Stimulated activated CD8-positive, alpha-beta memory T cell treated with anti-CD3 and anti-CD28 coated beads, Interleukin-2, amount 100 ng/mL, for 48 hours (primary cell): ENCODE measurements around the gene SCN9A.
"Not testable (repeated sequence)": the region's sequence is repeated elsewhere in the genome, so short reads cannot be mapped to it uniquely, and the experiment has no call there.

Source experiments
- DNase-seq, 2 donors: peaks; one replicate each; pipeline ENCODE4 v3.0.0-alpha.2; 2020; ENCODE audit warnings: low read depth in 2 of 2

SCN9A gene

DNA sequence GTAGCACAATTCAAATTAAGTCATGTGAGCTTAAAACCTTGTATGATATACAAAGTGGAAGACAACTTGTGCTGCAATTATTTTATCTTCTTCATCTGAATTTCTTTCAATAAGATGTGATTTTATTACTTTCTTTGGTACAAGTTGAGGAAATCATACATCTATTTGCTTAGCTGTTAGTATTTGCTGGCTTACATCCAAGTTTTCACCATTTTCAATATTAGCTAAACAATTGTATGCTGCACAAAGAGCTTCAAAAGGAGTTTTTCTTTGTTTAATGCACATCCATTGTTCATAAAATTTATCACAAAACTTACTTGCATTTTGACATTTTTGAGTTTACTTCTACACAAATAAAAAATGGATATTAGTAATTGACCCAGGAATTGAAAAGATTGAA, 40.9 kb downstream of the SCN9A start:
- DNase-seq: no peak

GRCh38 chr2:166333801-166334200, 41.9 kb downstream of the SCN9A start:
- DNase-seq: no peak

DNA sequence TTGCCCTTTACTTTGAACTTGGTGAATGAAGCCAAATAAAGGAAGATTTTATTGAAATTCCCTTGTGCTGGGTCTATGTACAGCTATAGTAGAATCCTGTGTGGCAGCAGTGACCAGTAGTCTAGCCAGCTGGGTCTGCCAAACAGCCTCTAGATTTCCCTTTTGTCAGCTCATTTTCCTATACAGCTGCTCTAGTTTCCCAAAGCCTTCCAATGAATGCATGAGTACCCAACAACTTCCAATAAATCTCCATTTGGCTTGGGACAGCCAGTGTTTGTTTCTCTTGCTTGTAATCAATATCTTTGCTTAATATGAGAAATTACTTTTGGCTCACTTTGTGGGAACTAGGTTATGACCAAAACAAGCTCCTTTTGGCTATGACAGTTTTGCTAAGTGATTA, 43.6 kb downstream of the SCN9A start:
- no peak for DNase-seq

DNA sequence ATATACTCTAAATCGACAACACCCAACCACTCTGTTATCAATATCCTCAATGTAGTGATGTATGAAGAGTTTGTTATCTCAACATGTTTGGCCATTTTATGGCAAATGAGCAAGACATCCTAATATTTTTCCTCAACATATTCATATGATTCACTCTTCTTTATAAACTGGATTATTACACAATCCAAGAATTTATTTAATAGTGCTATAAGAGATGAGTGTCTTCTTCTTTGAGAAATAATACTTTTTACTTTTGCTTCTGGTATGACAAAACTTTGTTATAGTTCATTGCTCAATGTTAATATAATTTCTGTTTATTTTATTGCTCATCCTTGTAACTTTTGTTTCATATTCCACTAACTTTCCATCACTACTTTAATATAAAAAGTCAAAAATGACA, 44.3 kb downstream of the SCN9A start:
- DNase-seq: no peak

DNA sequence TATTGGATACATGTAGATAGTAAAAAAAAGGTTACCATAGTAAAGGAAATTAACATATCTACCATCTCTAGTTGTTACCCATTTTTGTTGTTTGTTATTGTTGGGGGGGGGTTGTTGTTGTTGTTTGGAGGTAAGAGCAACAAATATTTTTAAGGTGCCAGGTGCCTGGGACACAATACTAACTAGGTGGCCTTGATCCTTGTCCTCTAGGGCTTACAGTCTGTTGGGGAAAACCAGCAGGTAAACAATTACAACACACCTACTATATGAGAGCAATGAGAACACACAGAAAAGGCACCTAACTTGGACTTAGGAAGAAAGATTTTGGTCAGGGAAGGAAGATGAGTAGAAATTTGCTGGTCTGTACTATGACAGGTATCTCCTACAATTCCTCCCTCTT, 46.3 kb downstream of the SCN9A start:
- DNase-seq: no peak

DNA sequence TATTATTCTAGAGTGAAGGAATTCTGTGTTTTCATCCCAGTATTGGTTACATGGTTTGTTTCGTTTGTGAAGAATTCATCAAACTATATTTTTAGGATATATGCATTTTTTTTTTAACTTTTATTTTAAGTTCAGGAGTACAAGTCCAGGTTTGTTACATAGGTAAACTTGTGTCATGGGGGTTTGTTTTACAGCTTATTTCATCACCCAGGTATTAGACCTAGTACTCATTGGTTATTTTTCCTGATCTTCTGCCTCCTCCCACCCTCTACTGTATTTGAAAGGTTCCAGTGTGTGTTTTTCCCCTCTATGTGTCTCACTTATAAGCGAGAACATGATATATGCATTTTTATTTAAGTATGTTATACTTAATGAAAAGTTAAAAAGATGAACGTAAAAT, 47.6 kb downstream of the SCN9A start:
- no peak for DNase-seq

GRCh38 chr2:166321076-166321475, 54.7 kb downstream of the SCN9A start:
- no peak for DNase-seq

DNA sequence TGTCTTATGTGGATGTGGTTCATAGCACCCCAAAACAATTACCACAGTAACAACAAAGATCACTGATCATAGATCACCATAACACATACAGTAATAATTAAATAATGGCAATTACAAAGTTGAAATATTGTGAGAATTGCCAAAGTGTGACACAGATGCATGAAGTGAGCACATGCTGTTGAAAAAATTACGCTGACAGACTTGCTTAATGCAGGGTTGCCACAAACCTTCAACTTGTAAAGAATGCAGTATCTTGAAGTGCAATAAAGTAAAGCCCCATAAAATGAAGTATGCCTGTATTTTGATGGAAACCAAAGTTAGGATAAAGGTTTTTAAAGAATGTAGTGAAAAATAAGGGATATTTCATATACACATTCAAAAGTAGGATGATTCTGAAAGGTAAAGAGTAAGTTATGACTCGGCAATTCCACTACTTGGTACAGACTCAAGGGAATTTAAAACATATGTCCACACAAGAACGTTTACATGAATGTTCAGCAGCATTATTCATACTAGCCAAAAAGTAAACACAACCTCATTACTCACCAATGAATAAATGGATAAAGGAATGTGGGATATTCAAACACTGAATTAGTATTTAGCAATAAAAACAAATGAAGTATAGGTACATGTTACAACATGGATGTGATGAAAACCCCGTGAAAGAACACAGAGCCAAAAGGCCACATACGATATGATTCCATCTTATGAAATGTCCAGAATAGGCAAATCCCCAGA, 61.6 kb downstream of the SCN9A start:
- DNase-seq: no peak

DNA sequence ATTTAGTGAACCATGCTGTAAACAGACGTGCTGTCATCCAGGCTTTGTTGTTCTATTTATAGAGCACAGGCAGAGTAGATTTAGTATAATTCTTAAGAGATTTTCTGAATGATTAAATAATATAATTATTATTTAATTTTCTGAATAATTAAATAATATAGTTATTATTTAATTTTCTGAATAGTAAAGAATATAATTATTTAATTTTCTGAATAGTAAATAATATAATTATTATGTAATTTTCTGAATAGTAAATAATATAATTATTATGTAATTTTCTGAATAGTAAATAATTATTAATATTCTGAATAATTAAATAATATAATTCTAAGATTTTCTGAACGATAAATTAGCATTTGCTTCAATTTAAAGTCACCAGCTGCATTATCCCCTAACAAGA, 62.9 kb downstream of the SCN9A start:
- DNase-seq: not testable (repeated sequence)

DNA sequence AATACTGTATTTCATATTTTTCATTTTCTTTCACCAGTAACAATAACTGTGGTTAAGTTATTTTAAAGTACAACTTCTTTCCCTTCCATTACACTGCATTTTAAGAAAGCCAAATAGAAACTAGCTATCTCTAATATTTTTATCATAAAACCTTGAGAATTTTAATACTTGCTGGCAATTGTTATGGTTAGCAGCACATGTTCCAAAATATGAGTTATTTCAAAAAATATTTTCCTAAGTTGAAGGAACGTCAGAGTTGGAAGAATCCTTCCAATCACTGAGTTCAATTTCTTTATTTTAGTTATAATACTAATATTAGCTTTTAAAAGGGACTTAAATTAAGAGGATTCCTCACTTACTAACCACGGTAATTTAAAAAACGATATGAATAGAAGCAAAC, 68.4 kb downstream of the SCN9A start:
- no peak for DNase-seq

DNA sequence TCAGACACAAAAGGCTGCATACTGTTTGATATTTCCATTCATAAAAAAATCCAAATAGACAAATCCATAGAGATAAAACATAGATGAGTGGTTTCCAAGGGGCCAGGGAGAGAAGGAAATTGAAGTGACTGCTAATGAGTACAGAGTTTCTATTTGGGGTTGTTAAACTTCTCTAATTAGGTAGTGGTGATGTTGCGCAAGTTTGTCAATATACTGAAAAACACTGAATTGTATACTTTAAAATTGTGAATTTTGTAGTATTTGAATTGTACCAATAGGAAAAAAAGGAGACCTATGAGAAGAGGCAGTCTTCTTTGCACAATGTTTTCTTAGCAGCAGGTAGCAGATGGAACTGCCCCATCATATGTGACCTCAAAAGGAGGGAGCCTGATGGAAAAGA, 71.1 kb downstream of the SCN9A start:
- no peak for DNase-seq

- no peak for DNase-seq
These were observed 73.7 kb downstream of the SCN9A start for GRCh38 chr2:166302036-166302435.

DNA sequence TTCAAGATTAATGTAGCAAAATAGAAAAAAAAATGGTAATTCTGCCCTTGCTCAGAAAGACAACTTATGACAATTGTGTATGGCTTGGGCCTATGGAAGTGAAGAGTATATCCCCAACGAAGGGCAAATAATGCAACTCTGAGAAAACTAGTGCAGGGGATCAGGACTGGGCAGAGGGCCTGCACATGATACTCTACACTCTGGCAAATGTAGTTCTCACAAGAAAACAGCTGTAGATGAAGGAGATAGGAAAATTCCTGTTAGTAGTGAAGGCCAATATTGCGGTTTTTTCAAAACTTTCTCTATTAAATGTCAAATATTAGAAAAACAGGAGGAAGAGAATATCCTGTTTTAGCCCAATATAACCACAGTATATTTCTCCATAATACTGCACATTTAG, 77.8 kb downstream of the SCN9A start:
- no peak for DNase-seq

DNA sequence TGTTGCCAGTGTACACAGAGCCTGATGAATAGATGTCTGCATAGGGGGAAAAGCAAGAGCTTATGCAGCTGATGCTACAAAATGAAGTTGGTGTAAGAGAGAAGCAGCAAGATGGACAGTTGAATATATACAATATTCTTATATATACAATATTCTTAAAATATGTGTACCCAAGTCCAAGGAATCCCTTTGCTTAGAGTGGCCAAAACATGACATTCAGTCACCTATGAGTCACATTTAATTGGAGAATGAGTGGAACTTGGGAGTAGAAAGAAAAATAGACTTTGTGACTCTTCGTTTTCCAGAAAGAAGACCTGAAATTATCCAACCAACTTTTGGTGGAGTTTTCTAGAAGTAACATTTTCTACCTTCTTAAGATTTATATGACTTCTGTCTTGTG, 81.8 kb downstream of the SCN9A start:
- DNase-seq: no peak

- no peak for DNase-seq
These were observed 90.5 kb downstream of the SCN9A start for GRCh38 chr2:166285215-166285614.

DNA sequence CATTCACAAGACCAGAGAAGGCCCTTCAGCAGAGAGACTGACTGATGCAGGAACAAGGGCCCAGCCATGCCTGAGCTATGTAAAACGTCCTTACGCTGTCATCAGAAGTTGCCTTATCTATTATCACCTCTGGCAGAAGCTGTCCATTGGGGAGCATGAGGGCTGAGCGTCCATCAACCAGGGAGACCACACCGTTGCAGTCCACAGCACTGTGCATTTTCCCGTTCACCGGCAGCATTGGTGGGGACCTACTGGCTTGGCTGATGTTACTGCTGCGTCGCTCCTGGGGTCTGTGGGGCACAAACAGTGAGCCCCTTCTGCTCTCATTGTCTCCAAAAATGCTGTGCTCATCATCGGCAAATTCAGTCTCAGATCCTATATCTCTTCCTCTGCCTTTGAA, 91.4 kb downstream of the SCN9A start:
- no peak for DNase-seq

- DNase-seq: no peak
These were observed 93.6 kb downstream of the SCN9A start for GRCh38 chr2:166282154-166282553.

- DNase-seq: no peak
These were observed 96.9 kb downstream of the SCN9A start for GRCh38 chr2:166278856-166279255.

DNA sequence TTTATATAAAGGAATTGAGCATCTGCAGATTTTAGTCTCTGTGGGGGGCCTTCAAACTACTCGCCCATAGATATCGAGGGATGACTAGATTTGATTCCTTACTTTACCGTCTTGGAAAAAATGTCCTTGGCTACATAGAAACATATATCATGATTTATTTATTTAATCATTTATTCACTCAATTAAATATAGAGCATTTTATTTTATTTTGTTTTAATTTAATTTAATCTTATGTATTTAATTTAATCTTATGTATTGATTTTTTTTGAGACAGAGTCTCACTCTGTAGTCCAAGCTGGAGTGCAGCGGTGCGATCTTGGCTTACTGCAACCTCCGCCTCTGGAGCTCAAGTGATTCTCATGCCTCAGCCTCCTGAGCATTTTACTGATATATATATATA, 105.4 kb downstream of the SCN9A start:
- DNase-seq: no peak

GRCh38 chr2:166269322-166269721, 106.4 kb downstream of the SCN9A start:
- no peak for DNase-seq

DNA sequence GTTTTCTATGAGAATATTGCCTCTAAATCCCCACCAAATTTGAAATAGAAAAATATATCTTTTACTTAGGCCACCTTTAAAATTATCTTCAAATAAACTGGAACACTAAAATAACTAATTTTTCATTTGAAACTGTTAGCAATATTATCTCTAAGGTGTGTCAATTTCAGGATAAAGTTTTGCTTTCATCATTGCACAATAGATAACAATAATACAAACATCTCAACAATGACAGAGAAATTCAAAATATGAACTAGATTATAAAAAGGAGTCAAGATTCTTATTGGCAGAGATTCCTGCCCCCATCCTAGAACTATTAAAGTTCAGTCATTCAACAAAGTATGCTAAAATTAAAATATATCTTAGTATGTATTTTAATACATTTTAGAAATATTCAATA, 117.9 kb downstream of the SCN9A start:
- no peak for DNase-seq

DNA sequence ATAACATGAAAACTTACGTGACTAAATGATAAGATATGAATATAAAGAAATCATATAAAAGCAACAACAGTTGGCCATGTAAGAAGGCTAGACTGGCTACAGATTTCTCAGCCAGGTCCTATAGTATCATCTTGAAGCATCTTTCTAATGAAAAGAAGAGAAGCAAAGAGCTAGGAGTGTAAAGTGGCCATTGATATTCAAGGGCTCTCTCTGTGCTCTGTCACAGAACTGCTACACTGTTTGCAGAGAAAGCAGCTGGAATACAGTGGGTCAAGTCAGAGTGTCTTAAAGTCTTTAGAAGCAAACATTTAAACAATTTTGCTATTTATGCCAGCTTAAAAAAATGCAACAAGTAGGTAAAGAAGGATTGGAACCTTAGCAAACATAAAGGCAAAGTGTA, 118.8 kb downstream of the SCN9A start:
- no peak for DNase-seq

- no peak for DNase-seq
These were observed 126.4 kb downstream of the SCN9A start for GRCh38 chr2:166249318-166249717.

DNA sequence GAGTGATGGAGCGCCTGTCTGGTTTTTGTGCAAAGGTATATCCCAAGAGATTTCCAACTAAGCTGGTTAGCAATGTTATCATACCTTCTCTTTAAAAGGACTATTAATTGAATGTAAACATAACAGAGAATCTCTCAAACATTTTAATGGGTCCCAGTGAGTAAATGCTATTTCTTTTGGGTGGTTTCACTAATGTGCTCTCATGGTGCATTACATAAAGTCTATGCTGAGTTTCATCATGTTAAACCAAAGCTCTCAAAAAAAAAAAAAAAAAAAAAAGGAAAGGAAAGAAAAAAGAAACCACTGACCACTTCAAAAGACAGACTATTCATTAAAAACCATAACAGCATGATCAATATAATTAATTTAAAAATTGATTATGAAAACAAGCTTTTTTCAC, 128.8 kb downstream of the SCN9A start:
- no peak for DNase-seq
